Measurements from ENCODE around the gene CNTN4.

DNA sequence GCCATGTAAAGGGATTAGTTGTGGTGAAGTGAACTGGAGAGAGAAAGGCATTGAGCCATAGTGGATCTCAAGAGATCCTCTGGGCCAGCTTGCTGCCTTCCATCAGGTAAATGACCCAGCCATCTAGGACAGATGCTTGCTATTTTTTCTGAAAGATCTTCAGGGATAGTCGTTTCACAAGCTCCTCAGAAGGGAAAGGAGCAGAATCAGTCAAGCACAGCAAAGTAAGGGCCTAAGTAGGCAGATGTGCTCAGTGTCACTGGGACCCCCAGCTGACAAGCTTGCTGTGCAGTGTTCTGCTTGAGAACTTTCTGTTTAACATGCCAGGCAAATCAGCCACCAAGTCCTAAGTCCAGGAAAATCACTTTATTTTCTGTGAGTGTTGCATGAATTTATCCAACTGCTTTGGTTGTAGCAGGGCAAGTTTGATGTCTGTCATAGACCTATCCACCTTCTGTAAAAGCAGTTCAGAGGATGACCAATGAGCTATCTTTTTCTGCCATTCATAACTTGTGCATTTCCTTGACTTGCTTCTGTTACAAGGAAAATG, 691.7 kb downstream of the CNTN4 start:
- no peak for TF ChIP-seq POLR2A (IDR thresholded peaks at IDR 0.05)
- TF ChIP-seq, protein P1, sequence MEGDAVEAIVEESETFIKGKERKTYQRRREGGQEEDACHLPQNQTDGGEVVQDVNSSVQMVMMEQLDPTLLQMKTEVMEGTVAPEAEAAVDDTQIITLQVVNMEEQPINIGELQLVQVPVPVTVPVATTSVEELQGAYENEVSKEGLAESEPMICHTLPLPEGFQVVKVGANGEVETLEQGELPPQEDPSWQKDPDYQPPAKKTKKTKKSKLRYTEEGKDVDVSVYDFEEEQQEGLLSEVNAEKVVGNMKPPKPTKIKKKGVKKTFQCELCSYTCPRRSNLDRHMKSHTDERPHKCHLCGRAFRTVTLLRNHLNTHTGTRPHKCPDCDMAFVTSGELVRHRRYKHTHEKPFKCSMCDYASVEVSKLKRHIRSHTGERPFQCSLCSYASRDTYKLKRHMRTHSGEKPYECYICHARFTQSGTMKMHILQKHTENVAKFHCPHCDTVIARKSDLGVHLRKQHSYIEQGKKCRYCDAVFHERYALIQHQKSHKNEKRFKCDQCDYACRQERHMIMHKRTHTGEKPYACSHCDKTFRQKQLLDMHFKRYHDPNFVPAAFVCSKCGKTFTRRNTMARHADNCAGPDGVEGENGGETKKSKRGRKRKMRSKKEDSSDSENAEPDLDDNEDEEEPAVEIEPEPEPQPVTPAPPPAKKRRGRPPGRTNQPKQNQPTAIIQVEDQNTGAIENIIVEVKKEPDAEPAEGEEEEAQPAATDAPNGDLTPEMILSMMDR (IDR thresholded peaks at IDR 0.05): no peak

All from vagina (tissue), 2 donors.